HL-60 (cell line): ENCODE data around the gene TMOD1.

Source experiments
- DNase-seq, 2 experiments: peaks; one replicate each; pipeline ENCODE4 v3.0.0-alpha.2; 2010 to 2020; ENCODE audit warnings: low read depth in 1 of 2, low spot score in 1 of 2
- H3K27ac ChIP-seq: fragments of 250-450 bp; sonication (Bioruptor Pico); replicated peaks from 2 replicates; pipeline ENCODE4 v1.5.1; 2020; ENCODE audit warnings: mild to moderate bottlenecking, moderate library complexity
- H3K27me3 ChIP-seq: fragments of 250-450 bp; sonication (Bioruptor Pico); 2 replicates; pipeline ENCODE4 v1.5.1; 2021; ENCODE audit warnings: mild to moderate bottlenecking, moderate library complexity; ENCODE audit not compliant: insufficient read depth, poor library complexity, severe bottlenecking
- H3K4me3 ChIP-seq: replicated peaks from 2 replicates; pipeline ENCODE4 v1.5.1; 2011; ENCODE audit warnings: mild to moderate bottlenecking, control low read depth, low read length; ENCODE audit not compliant: insufficient read depth
- GABPA ChIP-seq: IDR thresholded peaks from 2 replicates; pipeline ENCODE4 v1.6.1; 2012; ENCODE audit warnings: low read depth
- POLR2AphosphoS5 ChIP-seq: IDR thresholded peaks from 2 replicates; pipeline ENCODE4 v1.6.1; 2012; ENCODE audit warnings: low read depth
- SPI1 ChIP-seq: IDR thresholded peaks from 2 replicates; pipeline ENCODE4 v1.6.1; 2012; ENCODE audit warnings: low read depth, mild to moderate bottlenecking, borderline replicate concordance
- TF ChIP-seq, protein P1 (sequence below): IDR thresholded peaks from 2 replicates; pipeline ENCODE4 v1.6.1; 2012; ENCODE audit warnings: low read depth; ENCODE audit not compliant: insufficient replicate concordance
- TF ChIP-seq, protein P2 (sequence below): IDR thresholded peaks from one replicate; pipeline ENCODE4 v1.5.1; 2011; ENCODE audit warnings: low read length, control low read depth, inconsistent platforms; ENCODE audit not compliant: insufficient read depth

TMOD1 gene

DNA sequence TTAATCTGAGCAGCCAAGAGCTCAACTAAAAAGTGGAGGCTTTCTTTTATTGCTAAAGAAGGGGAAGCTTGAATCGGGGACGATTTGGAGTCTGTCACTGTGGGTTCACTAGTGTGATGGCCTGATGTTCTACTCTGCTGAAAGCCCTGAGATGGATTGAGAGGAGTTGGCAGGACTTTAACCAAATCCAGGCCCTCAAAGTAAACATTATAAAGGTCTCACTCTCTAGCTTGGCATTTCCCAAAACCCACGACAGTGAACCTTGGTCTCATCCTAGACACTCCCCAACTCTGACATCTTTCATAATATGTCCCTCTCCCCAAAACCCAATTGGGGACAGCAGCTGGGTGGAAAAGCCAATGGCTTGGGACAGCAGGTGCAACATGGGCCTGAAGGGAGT, 32.7 kb downstream of the TMOD1 start:
- Histone ChIP-seq H3K27ac (no peak overlapping the region), H3K27me3 (no peaks in the 10 kb centered on the region), H3K4me3 (no peak overlapping the region)
- TF ChIP-seq GABPA (no peak), SPI1 (no peak), POLR2AphosphoS5 (no peak)
- TF ChIP-seq, protein P1, sequence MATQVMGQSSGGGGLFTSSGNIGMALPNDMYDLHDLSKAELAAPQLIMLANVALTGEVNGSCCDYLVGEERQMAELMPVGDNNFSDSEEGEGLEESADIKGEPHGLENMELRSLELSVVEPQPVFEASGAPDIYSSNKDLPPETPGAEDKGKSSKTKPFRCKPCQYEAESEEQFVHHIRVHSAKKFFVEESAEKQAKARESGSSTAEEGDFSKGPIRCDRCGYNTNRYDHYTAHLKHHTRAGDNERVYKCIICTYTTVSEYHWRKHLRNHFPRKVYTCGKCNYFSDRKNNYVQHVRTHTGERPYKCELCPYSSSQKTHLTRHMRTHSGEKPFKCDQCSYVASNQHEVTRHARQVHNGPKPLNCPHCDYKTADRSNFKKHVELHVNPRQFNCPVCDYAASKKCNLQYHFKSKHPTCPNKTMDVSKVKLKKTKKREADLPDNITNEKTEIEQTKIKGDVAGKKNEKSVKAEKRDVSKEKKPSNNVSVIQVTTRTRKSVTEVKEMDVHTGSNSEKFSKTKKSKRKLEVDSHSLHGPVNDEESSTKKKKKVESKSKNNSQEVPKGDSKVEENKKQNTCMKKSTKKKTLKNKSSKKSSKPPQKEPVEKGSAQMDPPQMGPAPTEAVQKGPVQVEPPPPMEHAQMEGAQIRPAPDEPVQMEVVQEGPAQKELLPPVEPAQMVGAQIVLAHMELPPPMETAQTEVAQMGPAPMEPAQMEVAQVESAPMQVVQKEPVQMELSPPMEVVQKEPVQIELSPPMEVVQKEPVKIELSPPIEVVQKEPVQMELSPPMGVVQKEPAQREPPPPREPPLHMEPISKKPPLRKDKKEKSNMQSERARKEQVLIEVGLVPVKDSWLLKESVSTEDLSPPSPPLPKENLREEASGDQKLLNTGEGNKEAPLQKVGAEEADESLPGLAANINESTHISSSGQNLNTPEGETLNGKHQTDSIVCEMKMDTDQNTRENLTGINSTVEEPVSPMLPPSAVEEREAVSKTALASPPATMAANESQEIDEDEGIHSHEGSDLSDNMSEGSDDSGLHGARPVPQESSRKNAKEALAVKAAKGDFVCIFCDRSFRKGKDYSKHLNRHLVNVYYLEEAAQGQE, result no peak
- TF ChIP-seq, protein P2, sequence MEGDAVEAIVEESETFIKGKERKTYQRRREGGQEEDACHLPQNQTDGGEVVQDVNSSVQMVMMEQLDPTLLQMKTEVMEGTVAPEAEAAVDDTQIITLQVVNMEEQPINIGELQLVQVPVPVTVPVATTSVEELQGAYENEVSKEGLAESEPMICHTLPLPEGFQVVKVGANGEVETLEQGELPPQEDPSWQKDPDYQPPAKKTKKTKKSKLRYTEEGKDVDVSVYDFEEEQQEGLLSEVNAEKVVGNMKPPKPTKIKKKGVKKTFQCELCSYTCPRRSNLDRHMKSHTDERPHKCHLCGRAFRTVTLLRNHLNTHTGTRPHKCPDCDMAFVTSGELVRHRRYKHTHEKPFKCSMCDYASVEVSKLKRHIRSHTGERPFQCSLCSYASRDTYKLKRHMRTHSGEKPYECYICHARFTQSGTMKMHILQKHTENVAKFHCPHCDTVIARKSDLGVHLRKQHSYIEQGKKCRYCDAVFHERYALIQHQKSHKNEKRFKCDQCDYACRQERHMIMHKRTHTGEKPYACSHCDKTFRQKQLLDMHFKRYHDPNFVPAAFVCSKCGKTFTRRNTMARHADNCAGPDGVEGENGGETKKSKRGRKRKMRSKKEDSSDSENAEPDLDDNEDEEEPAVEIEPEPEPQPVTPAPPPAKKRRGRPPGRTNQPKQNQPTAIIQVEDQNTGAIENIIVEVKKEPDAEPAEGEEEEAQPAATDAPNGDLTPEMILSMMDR, result no peak
- DNase-seq, result no peak

DNA sequence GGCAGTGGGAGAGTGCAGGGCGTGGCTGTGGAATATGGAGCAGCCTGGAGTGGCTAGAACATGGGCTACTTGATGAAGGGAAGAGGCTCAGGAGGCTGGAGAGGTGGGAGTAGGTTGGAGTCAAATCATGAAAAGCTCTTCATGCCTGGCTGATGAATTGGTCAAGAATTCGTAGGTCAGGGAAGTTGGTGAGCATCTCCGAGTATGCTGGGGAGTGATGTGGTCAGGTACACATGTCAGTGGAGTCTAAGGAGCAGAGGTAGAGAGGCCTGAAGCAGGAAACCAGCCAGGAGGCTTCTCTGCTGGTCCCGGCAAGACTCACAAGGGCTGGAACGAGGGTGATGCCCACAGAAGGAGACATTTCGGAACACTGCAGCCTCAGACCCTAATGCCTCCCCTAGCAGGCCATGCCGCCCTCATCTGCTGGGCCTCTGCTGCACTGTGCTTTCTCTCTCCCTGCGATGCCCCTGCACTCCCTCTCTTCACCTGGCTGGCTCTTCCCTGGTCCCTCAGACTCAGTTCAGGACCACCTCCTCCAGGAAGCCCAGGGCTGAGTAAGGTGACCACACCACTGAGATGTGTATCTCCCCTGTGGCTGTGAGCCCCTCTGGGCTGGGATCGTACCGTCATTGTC, 33.6 kb downstream of the TMOD1 start:
- Histone ChIP-seq H3K27me3 (peaks cover 4% of the 10 kb centered on the region), H3K27ac (no peak overlapping the region), H3K4me3 (no peak overlapping the region)
- no peak for DNase-seq
- no peak for TF ChIP-seq GABPA
- TF ChIP-seq, protein P2, result no peak
- TF ChIP-seq, protein P1, result no peak
- no peak for TF ChIP-seq SPI1
- no peak for TF ChIP-seq POLR2AphosphoS5

DNA sequence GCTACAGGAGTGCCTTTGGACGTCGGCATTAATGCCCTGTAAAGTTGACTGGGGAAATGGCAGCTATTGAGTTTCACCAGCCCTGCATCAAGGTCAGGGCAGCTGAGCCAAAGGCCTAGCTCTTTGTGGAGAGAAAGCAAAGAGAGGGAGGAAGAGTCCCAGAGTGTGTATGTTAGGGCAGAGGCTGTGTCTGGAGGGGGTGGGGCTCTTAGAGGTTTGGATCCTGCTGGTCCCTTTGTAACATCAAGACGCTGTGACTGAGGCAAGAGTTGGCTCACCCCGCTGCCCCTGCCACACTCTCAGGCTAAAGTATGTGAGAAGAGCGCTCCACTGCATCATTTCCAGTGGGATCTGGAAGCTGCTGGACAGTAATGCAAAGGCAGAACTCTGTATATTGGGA, 34.3 kb downstream of the TMOD1 start:
- DNase-seq, result no peak
- TF ChIP-seq POLR2AphosphoS5 (no peak), GABPA (no peak), SPI1 (no peak)
- TF ChIP-seq, protein P2, result no peak
- TF ChIP-seq, protein P1, result no peak
- no peak overlapping the region for H3K4me3 ChIP-seq
- peaks cover 4% of the 10 kb centered on the region for H3K27me3 ChIP-seq
- H3K27ac ChIP-seq, result no peak overlapping the region
